Suprapubic skin (tissue), 3 donors: ENCODE measurements around the gene PRKAG2.

ENCODE experiments used
- EP300 ChIP-seq: sonication (generic); formaldehyde crosslinking; IDR thresholded peaks from one replicate; pipeline ENCODE4 v1.6.1; 2017; ENCODE audit warnings: antibody characterized with exemption
- TF ChIP-seq, protein P1 (sequence below), 2 donors: fragments of 200-600 bp in 1 of 2; fragments of 450-650 bp in 1 of 2; sonication (generic) in 1 of 2; IDR thresholded peaks; one replicate each; pipeline ENCODE4 v1.5.1; 2016 to 2019; ENCODE audit warnings: antibody characterized with exemption in 2 of 2, mild to moderate bottlenecking in 1 of 2, moderate library complexity in 1 of 2

DNA sequence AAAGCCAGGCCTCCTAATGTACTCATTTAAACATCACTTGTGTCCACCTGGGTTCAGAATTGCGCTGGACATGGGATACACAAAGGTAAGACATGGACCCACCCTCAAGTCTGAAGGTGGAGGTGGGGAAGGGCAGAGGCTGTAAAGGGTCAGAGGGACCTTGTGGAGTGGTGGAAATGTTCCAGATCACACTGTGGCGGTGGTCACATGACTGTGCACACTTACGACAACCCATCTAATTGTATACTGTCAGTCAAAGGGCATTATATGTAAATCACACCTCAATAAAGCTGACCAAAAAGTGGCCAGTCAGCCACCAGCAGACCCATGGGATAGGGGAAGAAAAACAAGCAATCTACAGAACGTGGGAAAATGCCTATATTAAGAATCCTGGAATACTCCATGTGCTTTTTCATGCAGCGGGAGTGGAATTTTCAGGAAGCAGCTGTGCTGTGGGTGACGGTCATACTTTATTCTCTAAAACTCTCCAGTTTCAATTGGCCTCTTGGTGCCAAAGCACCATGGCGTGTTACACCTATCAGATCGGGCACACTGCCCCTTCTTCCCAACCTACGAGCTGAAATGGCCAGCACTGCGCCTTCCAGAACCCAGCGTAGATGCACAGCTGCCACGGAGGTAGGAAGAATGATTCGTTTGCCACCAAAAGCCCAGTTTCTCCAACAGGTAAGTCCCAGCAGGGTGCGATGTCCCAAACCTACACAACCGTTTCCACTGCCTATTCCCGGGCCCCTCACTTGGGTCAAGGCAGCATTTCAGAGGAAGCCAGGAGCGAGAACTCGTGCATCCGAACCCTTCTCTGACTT lies 69.8 kb downstream of the PRKAG2 start:
- TF ChIP-seq, protein P1, sequence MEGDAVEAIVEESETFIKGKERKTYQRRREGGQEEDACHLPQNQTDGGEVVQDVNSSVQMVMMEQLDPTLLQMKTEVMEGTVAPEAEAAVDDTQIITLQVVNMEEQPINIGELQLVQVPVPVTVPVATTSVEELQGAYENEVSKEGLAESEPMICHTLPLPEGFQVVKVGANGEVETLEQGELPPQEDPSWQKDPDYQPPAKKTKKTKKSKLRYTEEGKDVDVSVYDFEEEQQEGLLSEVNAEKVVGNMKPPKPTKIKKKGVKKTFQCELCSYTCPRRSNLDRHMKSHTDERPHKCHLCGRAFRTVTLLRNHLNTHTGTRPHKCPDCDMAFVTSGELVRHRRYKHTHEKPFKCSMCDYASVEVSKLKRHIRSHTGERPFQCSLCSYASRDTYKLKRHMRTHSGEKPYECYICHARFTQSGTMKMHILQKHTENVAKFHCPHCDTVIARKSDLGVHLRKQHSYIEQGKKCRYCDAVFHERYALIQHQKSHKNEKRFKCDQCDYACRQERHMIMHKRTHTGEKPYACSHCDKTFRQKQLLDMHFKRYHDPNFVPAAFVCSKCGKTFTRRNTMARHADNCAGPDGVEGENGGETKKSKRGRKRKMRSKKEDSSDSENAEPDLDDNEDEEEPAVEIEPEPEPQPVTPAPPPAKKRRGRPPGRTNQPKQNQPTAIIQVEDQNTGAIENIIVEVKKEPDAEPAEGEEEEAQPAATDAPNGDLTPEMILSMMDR (IDR thresholded peaks at IDR 0.05), result no peak
- no peak for TF ChIP-seq EP300
